ENCODE results near the gene CYBRD1. TPM values are rescaled to one million over a fixed set of nuclear protein-coding genes. Genes with fewer than 3 reads are reported as not detected.

Gene CYBRD1
- total RNA-seq, 1 donor from 2014 or later, result 226 TPM

DNA sequence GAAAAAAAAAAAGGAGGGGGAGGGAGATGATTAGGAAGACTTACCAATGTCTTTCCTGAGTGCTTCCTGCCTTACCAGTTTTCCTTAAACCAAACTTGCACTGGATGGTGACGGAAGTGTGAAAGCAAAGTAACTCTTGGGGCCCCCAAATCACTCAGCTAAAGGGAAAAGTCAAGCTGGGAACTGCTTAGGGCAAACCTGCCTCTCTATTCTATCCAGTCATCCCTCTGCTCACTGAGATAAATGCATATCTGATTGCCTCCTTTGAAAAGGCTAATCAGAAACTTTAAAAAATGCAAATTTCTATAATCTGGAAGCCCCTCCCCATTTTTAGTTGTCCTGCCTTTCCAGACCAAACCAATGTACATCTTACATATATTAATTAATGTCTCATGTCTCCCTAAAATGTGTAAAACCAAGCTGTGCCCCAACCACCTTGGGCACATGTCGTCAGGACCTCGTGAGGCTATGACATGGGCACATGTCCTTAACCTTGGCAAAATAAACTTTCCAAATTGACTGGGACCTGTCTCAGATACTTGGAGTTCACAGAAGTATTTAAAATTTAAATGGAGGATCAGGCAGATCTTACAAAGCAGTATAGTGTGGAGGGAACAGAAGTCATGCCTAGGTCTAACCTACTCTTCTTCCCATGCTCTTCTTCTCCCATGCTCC, 7.2 kb upstream of the CYBRD1 start:
- intact Hi-C loops (cut with DNase I), result no loop called here
- DNase-seq (ENCODE audit: extremely low spot score in 2 of 2), result no peak
- H3K4me3 ChIP-seq, result no peak overlapping the region
- no peaks in the 10 kb centered on the region for H3K36me3 ChIP-seq
- H3K4me1 ChIP-seq, result no peaks in the 10 kb centered on the region
- no peaks in the 10 kb centered on the region for H3K9me3 ChIP-seq
- H3K27ac ChIP-seq, result no peak overlapping the region
- no peak for TF ChIP-seq POLR2A (IDR thresholded peaks at IDR 0.05)
- TF ChIP-seq POLR2AphosphoS5 (IDR thresholded peaks at IDR 0.05; ENCODE audit: insufficient read depth in 1 of 2, low read depth in 1 of 2), result no peak
- no peak for TF ChIP-seq CTCF (IDR thresholded peaks at IDR 0.05)
- no peaks in the 10 kb centered on the region for H3K27me3 ChIP-seq

GRCh38 chr2:171515672-171516298, 6.5 kb upstream of the CYBRD1 start:
- intact Hi-C loops (cut with DNase I), result no loop called here
- Histone ChIP-seq H3K27me3 (no peaks in the 10 kb centered on the region), H3K4me3 (no peak overlapping the region), H3K4me1 (no peaks in the 10 kb centered on the region), H3K9me3 (no peaks in the 10 kb centered on the region), H3K36me3 (no peaks in the 10 kb centered on the region), H3K27ac (no peak overlapping the region)
- DNase-seq (ENCODE audit: extremely low spot score in 2 of 2), result no peak
- TF ChIP-seq CTCF (IDR thresholded peaks at IDR 0.05) (no peak), POLR2A (IDR thresholded peaks at IDR 0.05) (no peak), POLR2AphosphoS5 (IDR thresholded peaks at IDR 0.05; ENCODE audit: insufficient read depth in 1 of 2, low read depth in 1 of 2) (no peak)

DNA sequence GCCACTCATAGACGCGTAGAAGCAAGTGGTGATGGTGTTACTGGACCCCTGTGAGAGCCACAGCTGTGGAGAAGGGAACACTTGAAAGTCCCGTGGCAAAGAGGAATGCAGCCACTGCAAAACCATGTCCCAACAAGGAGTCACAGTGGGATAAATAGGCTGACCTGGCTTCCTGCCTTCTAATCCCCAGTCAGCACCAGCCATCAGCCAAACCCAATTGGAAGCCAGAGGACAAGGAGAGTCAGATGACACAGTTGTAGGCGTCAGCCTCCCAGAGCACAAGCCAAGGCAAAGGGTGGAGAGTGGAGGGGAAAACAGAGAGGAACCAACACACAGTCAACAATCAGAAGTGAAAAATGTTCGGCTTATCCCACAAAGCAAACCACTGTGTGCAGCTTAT, 5.5 kb upstream of the CYBRD1 start:
- no peak for TF ChIP-seq POLR2AphosphoS5 (IDR thresholded peaks at IDR 0.05; ENCODE audit: insufficient read depth in 1 of 2, low read depth in 1 of 2)
- no peak for TF ChIP-seq POLR2A (IDR thresholded peaks at IDR 0.05)
- no peak for TF ChIP-seq CTCF (IDR thresholded peaks at IDR 0.05)
- H3K27me3 ChIP-seq, result no peaks in the 10 kb centered on the region
- no peak overlapping the region for H3K27ac ChIP-seq
- no peak for DNase-seq (ENCODE audit: extremely low spot score in 2 of 2)
- no peaks in the 10 kb centered on the region for H3K36me3 ChIP-seq
- intact Hi-C loops (cut with DNase I), result no loop called here
- H3K9me3 ChIP-seq, result no peaks in the 10 kb centered on the region
- H3K4me3 ChIP-seq, result no peak overlapping the region
- H3K4me1 ChIP-seq, result no peaks in the 10 kb centered on the region

DNA sequence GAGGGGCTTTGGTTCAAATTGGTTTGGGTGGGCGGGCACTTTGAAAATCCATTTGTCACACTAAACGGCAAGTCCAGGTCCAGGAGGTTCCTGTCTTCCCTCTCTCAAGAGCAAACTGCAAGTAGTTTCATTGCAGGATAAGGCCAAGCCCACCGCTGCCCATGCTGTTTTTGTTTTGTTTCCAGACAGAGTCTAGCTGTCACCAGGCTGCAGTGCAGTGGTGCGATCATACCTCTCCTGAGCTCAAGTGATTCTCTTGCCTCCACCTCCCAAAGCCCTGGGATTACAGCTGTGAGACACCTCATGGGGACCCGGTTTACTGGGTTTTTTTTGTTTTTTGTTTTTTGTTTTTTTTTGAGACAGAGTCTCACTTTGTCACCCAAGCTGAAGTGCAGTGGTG, 1.8 kb upstream of the CYBRD1 start:
- intact Hi-C loops (cut with DNase I), result loop anchor here (5.0 kb wide), 1 partner anchor 88 kb away; the partner anchor contains the start of genes DCAF17 and METTL8
- Histone ChIP-seq H3K27me3 (no peaks in the 10 kb centered on the region), H3K4me1 (peaks cover 14% of the 10 kb centered on the region), H3K27ac (no peak overlapping the region), H3K9me3 (no peaks in the 10 kb centered on the region), H3K4me3 (no peak overlapping the region), H3K36me3 (no peaks in the 10 kb centered on the region)
- no peak for DNase-seq (ENCODE audit: extremely low spot score in 2 of 2)
- TF ChIP-seq POLR2A (IDR thresholded peaks at IDR 0.05) (no peak), CTCF (IDR thresholded peaks at IDR 0.05) (no peak), POLR2AphosphoS5 (IDR thresholded peaks at IDR 0.05; ENCODE audit: insufficient read depth in 1 of 2, low read depth in 1 of 2) (no peak)
